Measurements from ENCODE around the gene FBN1.

- no peak for TF ChIP-seq ZFP36 (IDR thresholded peaks at IDR 0.05; ENCODE audit: borderline replicate concordance, partially characterized antibody)
- TF ChIP-seq, protein P1, sequence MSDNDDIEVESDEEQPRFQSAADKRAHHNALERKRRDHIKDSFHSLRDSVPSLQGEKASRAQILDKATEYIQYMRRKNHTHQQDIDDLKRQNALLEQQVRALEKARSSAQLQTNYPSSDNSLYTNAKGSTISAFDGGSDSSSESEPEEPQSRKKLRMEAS (IDR thresholded peaks at IDR 0.05), result no peak
- TF ChIP-seq, protein P2, sequence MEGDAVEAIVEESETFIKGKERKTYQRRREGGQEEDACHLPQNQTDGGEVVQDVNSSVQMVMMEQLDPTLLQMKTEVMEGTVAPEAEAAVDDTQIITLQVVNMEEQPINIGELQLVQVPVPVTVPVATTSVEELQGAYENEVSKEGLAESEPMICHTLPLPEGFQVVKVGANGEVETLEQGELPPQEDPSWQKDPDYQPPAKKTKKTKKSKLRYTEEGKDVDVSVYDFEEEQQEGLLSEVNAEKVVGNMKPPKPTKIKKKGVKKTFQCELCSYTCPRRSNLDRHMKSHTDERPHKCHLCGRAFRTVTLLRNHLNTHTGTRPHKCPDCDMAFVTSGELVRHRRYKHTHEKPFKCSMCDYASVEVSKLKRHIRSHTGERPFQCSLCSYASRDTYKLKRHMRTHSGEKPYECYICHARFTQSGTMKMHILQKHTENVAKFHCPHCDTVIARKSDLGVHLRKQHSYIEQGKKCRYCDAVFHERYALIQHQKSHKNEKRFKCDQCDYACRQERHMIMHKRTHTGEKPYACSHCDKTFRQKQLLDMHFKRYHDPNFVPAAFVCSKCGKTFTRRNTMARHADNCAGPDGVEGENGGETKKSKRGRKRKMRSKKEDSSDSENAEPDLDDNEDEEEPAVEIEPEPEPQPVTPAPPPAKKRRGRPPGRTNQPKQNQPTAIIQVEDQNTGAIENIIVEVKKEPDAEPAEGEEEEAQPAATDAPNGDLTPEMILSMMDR (IDR thresholded peaks at IDR 0.05), result no peak
- no peak for TF ChIP-seq RAD21 (conservative IDR thresholded peaks at IDR 0.05 in 1 of 2, IDR thresholded peaks at IDR 0.05 in 1 of 2)
These were observed 189.4 kb downstream of the FBN1 start for GRCh38 chr15:48456134-48456533.
